PC-9 (cell line): ENCODE results near the gene BIRC5. TPM values are rescaled to one million over a fixed set of nuclear protein-coding genes. Genes with fewer than 3 reads are reported as not detected.

ENCODE experiments used
- BruUV-seq: library from RNA; stranded (reverse); fragments of 400-500 nt; replicated peaks from 2 replicates; lab custom pipeline; 2021; lab: Mats Ljungman, UMichigan
- CTCF ChIA-PET: fragments of 300-600 bp; sonication (Branson Sonifier 250); formaldehyde crosslinking; loops from one replicate; lab custom pipeline; 2022; ENCODE audit warnings: antibody characterized with exemption; lab: Charles Lee
- POLR2A ChIA-PET: fragments of 300-600 bp; sonication (Branson Sonifier 250); formaldehyde crosslinking; loops from one replicate; lab custom pipeline; 2022; ENCODE audit warnings: antibody characterized with exemption; ENCODE audit not compliant: unreplicated experiment; lab: Charles Lee
- DNase-seq, 2 experiments: peaks; one replicate each; pipeline versions ENCODE4 v3.0.0 to v3.0.0-alpha.2; 2015 to 2022; ENCODE audit warnings: mixed read lengths in 1 of 2
- H2AFZ ChIP-seq: fragments of 200-600 bp; sonication (generic); 2 replicates; pipeline ENCODE4 v1.8.1; 2017; ENCODE audit warnings: antibody characterized with exemption
- H3F3A ChIP-seq: fragments of 200-600 bp; sonication (generic); 2 replicates; pipeline ENCODE4 v1.8.1; 2017; ENCODE audit warnings: antibody characterized with exemption, mild to moderate bottlenecking, low read depth; ENCODE audit not compliant: insufficient read depth
- H3K27ac ChIP-seq: fragments of 200-600 bp; sonication (generic); 2 replicates; pipeline ENCODE4 v1.6.1; 2016; ENCODE audit warnings: mixed run types
- H3K27me3 ChIP-seq: fragments of 200-600 bp; sonication (generic); 2 replicates; pipeline ENCODE4 v1.6.1; 2016; ENCODE audit warnings: low read depth, mixed run types; ENCODE audit not compliant: insufficient read depth
- H3K36me3 ChIP-seq: fragments of 200-600 bp; sonication (generic); 2 replicates; pipeline ENCODE4 v1.6.1; 2016; ENCODE audit warnings: low read depth, mixed run types
- H3K4me1 ChIP-seq: fragments of 200-600 bp; sonication (generic); replicated peaks from 2 replicates; pipeline ENCODE4 v1.6.1; 2016; ENCODE audit warnings: mixed run types; ENCODE audit not compliant: insufficient read depth
- H3K4me2 ChIP-seq: fragments of 200-600 bp; sonication (generic); 2 replicates; pipeline ENCODE4 v1.6.1; 2017; ENCODE audit warnings: mixed run types
- H3K4me3 ChIP-seq: fragments of 200-600 bp; sonication (generic); 2 replicates; pipeline ENCODE4 v1.6.1; 2016; ENCODE audit warnings: mixed run types
- H3K79me2 ChIP-seq: fragments of 200-600 bp; sonication (generic); 2 replicates; pipeline ENCODE4 v1.6.1; 2017; ENCODE audit warnings: low read depth, mixed run types
- H3K9me2 ChIP-seq: fragments of 200-600 bp; sonication (generic); 2 replicates; pipeline ENCODE4 v1.8.1; 2017; ENCODE audit warnings: mild to moderate bottlenecking; ENCODE audit not compliant: insufficient read depth
- H3K9me3 ChIP-seq: fragments of 200-600 bp; sonication (generic); 2 replicates; pipeline ENCODE4 v1.8.1; 2016; ENCODE audit warnings: low read depth; ENCODE audit not compliant: insufficient read depth
- H4K20me1 ChIP-seq: fragments of 200-600 bp; sonication (generic); 2 replicates; pipeline ENCODE4 v1.8.1; 2017; ENCODE audit not compliant: insufficient read depth
- CTCF ChIP-seq: fragments of 200-600 bp; sonication (generic); conservative IDR thresholded peaks from 2 replicates; pipeline ENCODE4 v1.6.1; 2017; ENCODE audit warnings: mixed run types, antibody characterized with exemption, mild to moderate bottlenecking, moderate library complexity
- EZH2 ChIP-seq: fragments of 200-600 bp; sonication (generic); IDR thresholded peaks from 2 replicates; pipeline ENCODE4 v1.8.0; 2017; ENCODE audit warnings: antibody characterized with exemption, low read depth
- intact Hi-C: fragments of 100-400 bp; cut with micrococcal nuclease; formaldehyde crosslinking; loops from one replicate; pipeline ENCODE4 v1.10.0; 2022; ENCODE audit not compliant: unreplicated experiment
- total RNA-seq: library from RNA; stranded (reverse); gene quantifications from 2 replicates; pipeline ENCODE4 v1.2.3, GENCODE V29; 2021

BIRC5 gene
- total RNA-seq, 1 experiment from 2014 or later, result 91.0 TPM

- Histone ChIP-seq H3K36me3 (no peaks in the 10 kb centered on the region), H2AFZ (no peak overlapping the region), H4K20me1 (no peaks in the 10 kb centered on the region), H3K4me3 (no peak overlapping the region), H3K27me3 (no peaks in the 10 kb centered on the region), H3K4me2 (no peak overlapping the region), H3K9me3 (no peaks in the 10 kb centered on the region), H3F3A (no peaks in the 10 kb centered on the region), H3K9me2 (no peaks in the 10 kb centered on the region), H3K4me1 (no peaks in the 10 kb centered on the region), H3K27ac (no peak overlapping the region), H3K79me2 (no peaks in the 10 kb centered on the region)
- POLR2A ChIA-PET, result no interaction called here
- DNase-seq, result no peak
- intact Hi-C loops, result no loop called here
- CTCF ChIA-PET, result interaction anchor here (0.5 to 0.7 kb wide), 2 partner anchors 158 to 211 kb away, joined by 3 to 12 read pairs; no protein-coding TSS in a partner anchor
- TF ChIP-seq EZH2 (no peak), CTCF (no peak)
- BruUV-seq, result no TSS peak
Observed at GRCh38 chr17:78236362-78237127, 22.5 kb downstream of the BIRC5 start.

GRCh38 chr17:78237401-78238012 lies 23.5 kb downstream of the BIRC5 start:
- Histone ChIP-seq H3K36me3 (no peaks in the 10 kb centered on the region), H4K20me1 (no peaks in the 10 kb centered on the region), H3K4me2 (no peak overlapping the region), H3K4me1 (no peaks in the 10 kb centered on the region), H2AFZ (no peak overlapping the region), H3K4me3 (no peak overlapping the region), H3K9me3 (no peaks in the 10 kb centered on the region), H3K27me3 (no peaks in the 10 kb centered on the region), H3F3A (no peaks in the 10 kb centered on the region), H3K9me2 (no peaks in the 10 kb centered on the region), H3K27ac (no peak overlapping the region), H3K79me2 (no peaks in the 10 kb centered on the region)
- DNase-seq, result no peak
- intact Hi-C loops, result no loop called here
- BruUV-seq, result no TSS peak
- TF ChIP-seq CTCF, result no peak
- no peak for TF ChIP-seq EZH2
- POLR2A ChIA-PET, result no interaction called here
- CTCF ChIA-PET, result interaction anchor here (0.5 to 0.7 kb wide), 2 partner anchors 159 to 210 kb away, joined by 3 to 12 read pairs; no protein-coding TSS in a partner anchor

- no peak for DNase-seq
- H3K4me3 ChIP-seq, result no peak overlapping the region
- ChIA-PET CTCF (no interaction called here), POLR2A (no interaction called here)
- H3K9me3 ChIP-seq, result no peaks in the 10 kb centered on the region
- H4K20me1 ChIP-seq, result no peaks in the 10 kb centered on the region
- H3K9me2 ChIP-seq, result no peaks in the 10 kb centered on the region
- no peaks in the 10 kb centered on the region for H3K27me3 ChIP-seq
- H3F3A ChIP-seq, result no peaks in the 10 kb centered on the region
- H2AFZ ChIP-seq, result no peak overlapping the region
- TF ChIP-seq EZH2, result no peak
- no peak for TF ChIP-seq CTCF
- no peaks in the 10 kb centered on the region for H3K79me2 ChIP-seq
- intact Hi-C loops, result no loop called here
- no peaks in the 10 kb centered on the region for H3K36me3 ChIP-seq
- no peak overlapping the region for H3K27ac ChIP-seq
- BruUV-seq, result no TSS peak
- H3K4me2 ChIP-seq, result no peak overlapping the region
- no peaks in the 10 kb centered on the region for H3K4me1 ChIP-seq
Observed at GRCh38 chr17:78238823-78239488, 24.9 kb downstream of the BIRC5 start.
